GM06990 (cell line): ENCODE data around the gene PTPRE.

Experiments
- DNase-seq: peaks from one replicate; pipeline ENCODE4 v3.0.0-alpha.2; 2011; ENCODE audit not compliant: insufficient read length; ENCODE audit errors: extremely low read depth
- H3K27me3 ChIP-seq: replicated peaks from 2 replicates; pipeline ENCODE4 v1.6.0; 2011; ENCODE audit warnings: low read length; ENCODE audit not compliant: control insufficient read depth, insufficient read depth
- H3K36me3 ChIP-seq: 2 replicates; pipeline ENCODE4 v1.5.1; 2011; ENCODE audit warnings: low read length; ENCODE audit not compliant: control insufficient read depth, insufficient read depth
- H3K4me3 ChIP-seq: replicated peaks from 2 replicates; pipeline ENCODE4 v1.5.1; 2011; ENCODE audit warnings: low read depth, mild to moderate bottlenecking, control low read depth, low read length
- CTCF ChIP-seq: IDR thresholded peaks from 2 replicates; pipeline ENCODE4 v1.5.1; 2011; ENCODE audit warnings: low read length, control low read depth, mild to moderate bottlenecking, inconsistent platforms; ENCODE audit not compliant: insufficient read depth, poor library complexity, severe bottlenecking

PTPRE gene

GRCh38 chr10:128009372-128010126 lies 102.6 kb downstream of the PTPRE start:
- Histone ChIP-seq H3K4me3 (no peak overlapping the region), H3K27me3 (peaks cover 2% of the 10 kb centered on the region; the same call in 1 of the 2 replicates), H3K36me3 (no peaks in the 10 kb centered on the region)
- no peak for TF ChIP-seq CTCF
- DNase-seq = no peak

- Histone ChIP-seq H3K36me3 (no peaks in the 10 kb centered on the region), H3K27me3 (peaks cover 2% of the 10 kb centered on the region; the same call in 1 of the 2 replicates), H3K4me3 (no peak overlapping the region)
- DNase-seq = peak; percentile 73
- peak; percentile 98 for TF ChIP-seq CTCF
These were observed 104.4 kb downstream of the PTPRE start for GRCh38 chr10:128011059-128011979.

DNA sequence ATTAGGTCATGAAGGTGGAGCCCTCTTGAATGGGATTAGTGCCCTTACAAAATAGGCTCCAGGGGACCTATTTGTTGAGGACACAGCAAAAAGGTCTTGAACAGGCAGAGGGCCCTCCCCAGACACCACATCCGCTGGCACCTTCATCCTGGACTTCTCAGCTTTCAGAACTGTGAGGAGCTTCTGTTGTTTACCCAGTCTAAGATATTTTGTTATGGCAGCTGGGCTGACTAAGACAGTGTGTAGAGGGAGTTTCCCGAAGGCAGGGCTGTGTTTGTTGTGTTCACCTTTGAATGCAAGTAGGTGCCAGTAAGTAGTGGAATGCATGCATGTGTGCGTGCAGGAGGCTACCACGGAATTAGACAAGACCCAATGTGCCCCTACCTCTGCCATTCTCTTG lies 106.7 kb downstream of the PTPRE start:
- no peak for TF ChIP-seq CTCF
- Histone ChIP-seq H3K36me3 (no peaks in the 10 kb centered on the region), H3K4me3 (no peak overlapping the region), H3K27me3 (no peaks in the 10 kb centered on the region; the same call in 1 of the 2 replicates)
- no peak for DNase-seq

GRCh38 chr10:128014236-128014635 lies 107.3 kb downstream of the PTPRE start:
- Histone ChIP-seq H3K27me3 (no peaks in the 10 kb centered on the region), H3K4me3 (no peak overlapping the region), H3K36me3 (no peaks in the 10 kb centered on the region)
- TF ChIP-seq CTCF = no peak
- no peak for DNase-seq

DNA sequence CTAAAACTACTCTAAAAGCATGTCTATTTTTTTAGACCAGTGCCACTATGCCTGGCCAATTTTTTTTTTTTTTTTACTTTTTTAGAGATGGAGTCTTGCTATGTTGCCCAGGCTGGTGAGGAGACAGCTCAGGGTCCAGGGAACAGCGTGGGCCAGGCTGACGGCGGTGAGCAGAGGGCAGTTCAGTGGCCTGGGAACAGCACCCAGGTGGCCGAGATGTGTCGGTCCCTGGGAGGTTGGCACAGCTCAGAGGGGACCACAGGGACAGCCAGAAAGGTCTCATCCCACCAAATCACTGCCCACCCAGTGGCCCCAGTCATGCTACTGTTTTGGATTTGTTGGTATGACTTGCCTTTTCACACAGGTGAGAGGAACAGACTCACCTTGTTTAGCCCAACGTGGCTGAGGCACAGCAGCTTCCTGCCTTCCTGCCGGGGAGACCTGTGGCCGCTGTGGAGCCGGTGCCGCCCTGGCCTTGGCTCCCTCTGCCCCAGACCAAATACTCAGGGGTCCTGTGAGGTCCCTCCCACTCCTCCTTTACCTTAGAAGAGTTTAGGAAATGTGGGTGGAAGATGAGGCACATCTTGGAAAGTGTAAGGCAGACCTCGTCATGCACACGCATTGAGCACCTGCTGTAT lies 109.6 kb downstream of the PTPRE start:
- no peak overlapping the region for H3K4me3 ChIP-seq
- TF ChIP-seq CTCF = no peak

More for the DNA sequence above, 109.6 kb downstream of the PTPRE start:
- Histone ChIP-seq H3K27me3 (no peaks in the 10 kb centered on the region), H3K36me3 (no peaks in the 10 kb centered on the region)
- DNase-seq = no peak
